Astrocyte (in vitro differentiated cells and primary cell): ENCODE measurements around the gene TULP4. TPM values are rescaled to one million over a fixed set of nuclear protein-coding genes. Genes with fewer than 3 reads are reported as not detected.

Experiments used
- DNase-seq: peaks from one replicate; pipeline ENCODE4 v3.0.0-alpha.2; 2010; ENCODE audit warnings: low read depth
- FAIRE-seq: peaks from 2 replicates; lab custom pipeline; 2011; peaks lifted over from hg19 to GRCh38; lab: Jason Lieb, UNC
- H2AFZ ChIP-seq: 2 replicates; pipeline ENCODE4 v1.6.0; 2012; ENCODE audit warnings: low read depth, low read length, inconsistent platforms
- H3K27ac ChIP-seq: 2 replicates; pipeline ENCODE4 v1.5.1; 2011; ENCODE audit warnings: low read depth, low read length, inconsistent platforms
- H3K27me3 ChIP-seq: 2 replicates; pipeline ENCODE4 v1.6.0; 2011; ENCODE audit warnings: low read length, inconsistent platforms; ENCODE audit not compliant: insufficient read depth
- H3K36me3 ChIP-seq: 2 replicates; pipeline ENCODE4 v1.5.1; 2011; ENCODE audit warnings: low read length, inconsistent platforms; ENCODE audit not compliant: insufficient read depth
- H3K4me1 ChIP-seq: 2 replicates; pipeline ENCODE4 v1.5.1; 2011; ENCODE audit warnings: low read length, inconsistent platforms; ENCODE audit not compliant: insufficient read depth
- H3K4me2 ChIP-seq: 2 replicates; pipeline ENCODE4 v1.6.0; 2012; ENCODE audit warnings: low read length, inconsistent platforms
- H3K4me3 ChIP-seq: 2 replicates; pipeline ENCODE4 v1.5.1; 2011; ENCODE audit warnings: low read depth, mild to moderate bottlenecking, low read length, inconsistent platforms; ENCODE audit not compliant: insufficient read depth
- H3K79me2 ChIP-seq: 2 replicates; pipeline ENCODE4 v1.6.0; 2012; ENCODE audit warnings: mild to moderate bottlenecking, low read length, inconsistent platforms; ENCODE audit not compliant: insufficient read depth
- H3K9ac ChIP-seq: 2 replicates; pipeline ENCODE4 v1.6.0; 2012; ENCODE audit warnings: mild to moderate bottlenecking, low read length, inconsistent platforms
- H3K9me3 ChIP-seq: 2 replicates; pipeline ENCODE4 v1.5.1; 2012; ENCODE audit warnings: low read depth, mild to moderate bottlenecking, low read length, inconsistent platforms; ENCODE audit not compliant: insufficient read depth
- H4K20me1 ChIP-seq: 2 replicates; pipeline ENCODE4 v1.6.0; 2012; ENCODE audit warnings: low read length, inconsistent platforms; ENCODE audit not compliant: insufficient read depth
- H3K27ac Mint-ChIP-seq: one replicate; pipeline ENCODE4 v1.8.0; 2021; ENCODE audit warnings: mild to moderate bottlenecking, mixed read lengths; ENCODE audit not compliant: unreplicated experiment
- H3K27me3 Mint-ChIP-seq: one replicate; pipeline ENCODE4 v1.8.0; 2021; ENCODE audit warnings: low read depth, mixed read lengths; ENCODE audit not compliant: unreplicated experiment
- H3K36me3 Mint-ChIP-seq: one replicate; pipeline ENCODE4 v1.8.0; 2021; ENCODE audit warnings: low read depth, mixed read lengths; ENCODE audit not compliant: unreplicated experiment
- H3K4me1 Mint-ChIP-seq: one replicate; pipeline ENCODE4 v1.8.0; 2021; ENCODE audit warnings: low read depth, mixed read lengths; ENCODE audit not compliant: unreplicated experiment
- H3K4me3 Mint-ChIP-seq: one replicate; pipeline ENCODE4 v1.8.0; 2021; ENCODE audit warnings: mild to moderate bottlenecking, moderate library complexity, mixed read lengths; ENCODE audit not compliant: unreplicated experiment
- H3K9me3 Mint-ChIP-seq: one replicate; pipeline ENCODE4 v1.8.0; 2021; ENCODE audit warnings: mild to moderate bottlenecking, mixed read lengths; ENCODE audit not compliant: unreplicated experiment
- CTCF ChIP-seq: IDR thresholded peaks from 2 replicates; pipeline ENCODE4 v1.5.1; 2011; ENCODE audit warnings: low read depth, mild to moderate bottlenecking, inconsistent platforms, low read length, moderate library complexity; ENCODE audit not compliant: insufficient read depth
- EZH2 ChIP-seq: IDR thresholded peaks from 2 replicates; pipeline ENCODE4 v1.6.1; 2012; ENCODE audit warnings: mild to moderate bottlenecking, low read length, inconsistent platforms; ENCODE audit not compliant: insufficient read depth
- total RNA-seq: library from RNA; stranded (reverse); gene quantifications from 2 replicates; pipeline ENCODE4 v1.2.1, GENCODE V29; 2021

TULP4 gene
- total RNA-seq, 1 donor from 2014 or later = 91.2 TPM

- H3K4me1 ChIP-seq = no peaks in the 10 kb centered on the region
- no peak overlapping the region for H3K27ac ChIP-seq
- no peak overlapping the region for H3K9ac ChIP-seq
- no peak for TF ChIP-seq CTCF
- no peak for TF ChIP-seq EZH2
- no peaks in the 10 kb centered on the region for H3K36me3 Mint-ChIP-seq
- no peaks in the 10 kb centered on the region for H3K27me3 ChIP-seq
- FAIRE-seq (no peak), DNase-seq (no peak)
- no peak overlapping the region for H3K27ac Mint-ChIP-seq
- H3K4me3 ChIP-seq = no peak overlapping the region
- peaks cover 9% of the 10 kb centered on the region for H3K4me1 Mint-ChIP-seq
- H4K20me1 ChIP-seq = peaks cover 26% of the 10 kb centered on the region
- H3K79me2 ChIP-seq = peaks cover 11% of the 10 kb centered on the region
- no peaks in the 10 kb centered on the region for H3K9me3 ChIP-seq
- no peak overlapping the region for H3K4me2 ChIP-seq
- no peaks in the 10 kb centered on the region for H3K27me3 Mint-ChIP-seq
- no peak overlapping the region for H2AFZ ChIP-seq
- H3K4me3 Mint-ChIP-seq = no peak overlapping the region
- H3K36me3 ChIP-seq = no peaks in the 10 kb centered on the region
- H3K9me3 Mint-ChIP-seq = no peaks in the 10 kb centered on the region
These were observed 58.5 kb downstream of the TULP4 start for GRCh38 chr6:158370805-158371204.

GRCh38 chr6:158371261-158371660, 59.0 kb downstream of the TULP4 start:
- Histone ChIP-seq H3K27me3 (no peaks in the 10 kb centered on the region), H3K4me3 (no peak overlapping the region), H3K27ac (no peak overlapping the region), H3K9me3 (no peaks in the 10 kb centered on the region), H3K4me1 (no peaks in the 10 kb centered on the region), H2AFZ (no peak overlapping the region), H3K36me3 (no peaks in the 10 kb centered on the region), H3K9ac (no peak overlapping the region), H3K79me2 (peaks cover 15% of the 10 kb centered on the region), H4K20me1 (peaks cover 29% of the 10 kb centered on the region), H3K4me2 (no peak overlapping the region)
- TF ChIP-seq EZH2 = no peak
- no peak for TF ChIP-seq CTCF
- peaks cover 13% of the 10 kb centered on the region for H3K4me1 Mint-ChIP-seq
- H3K27me3 Mint-ChIP-seq = no peaks in the 10 kb centered on the region
- no peak for FAIRE-seq
- no peaks in the 10 kb centered on the region for H3K36me3 Mint-ChIP-seq
- H3K27ac Mint-ChIP-seq = no peak overlapping the region
- H3K9me3 Mint-ChIP-seq = no peaks in the 10 kb centered on the region
- no peak overlapping the region for H3K4me3 Mint-ChIP-seq
- no peak for DNase-seq

GRCh38 chr6:158372574-158372973, 60.3 kb downstream of the TULP4 start:
- TF ChIP-seq CTCF (no peak), EZH2 (no peak)
- H2AFZ ChIP-seq = no peak overlapping the region
- Mint-ChIP-seq H3K4me1 (peaks cover 26% of the 10 kb centered on the region), H3K4me3 (no peak overlapping the region), H3K27ac (no peak overlapping the region), H3K36me3 (no peaks in the 10 kb centered on the region), H3K27me3 (no peaks in the 10 kb centered on the region), H3K9me3 (no peaks in the 10 kb centered on the region)
- no peaks in the 10 kb centered on the region for H3K36me3 ChIP-seq
- H3K27ac ChIP-seq = no peak overlapping the region
- H3K9me3 ChIP-seq = no peaks in the 10 kb centered on the region
- peaks cover 26% of the 10 kb centered on the region for H4K20me1 ChIP-seq
- H3K79me2 ChIP-seq = peaks cover 8% of the 10 kb centered on the region
- no peak overlapping the region for H3K4me3 ChIP-seq
- no peak overlapping the region for H3K4me2 ChIP-seq
- H3K9ac ChIP-seq = no peak overlapping the region
- H3K27me3 ChIP-seq = no peaks in the 10 kb centered on the region
- no peaks in the 10 kb centered on the region for H3K4me1 ChIP-seq
- no peak for FAIRE-seq
- no peak for DNase-seq
